Activated T-cell treated with anti-CD3 and anti-CD28 coated beads, Interleukin-2, amount 50 U/mL, for 1 hour (primary cell): ENCODE data around the gene UVRAG.

Experiments used
- DNase-seq: peaks from one replicate; pipeline ENCODE4 v3.0.0-alpha.2; 2020

The UVRAG gene

DNA sequence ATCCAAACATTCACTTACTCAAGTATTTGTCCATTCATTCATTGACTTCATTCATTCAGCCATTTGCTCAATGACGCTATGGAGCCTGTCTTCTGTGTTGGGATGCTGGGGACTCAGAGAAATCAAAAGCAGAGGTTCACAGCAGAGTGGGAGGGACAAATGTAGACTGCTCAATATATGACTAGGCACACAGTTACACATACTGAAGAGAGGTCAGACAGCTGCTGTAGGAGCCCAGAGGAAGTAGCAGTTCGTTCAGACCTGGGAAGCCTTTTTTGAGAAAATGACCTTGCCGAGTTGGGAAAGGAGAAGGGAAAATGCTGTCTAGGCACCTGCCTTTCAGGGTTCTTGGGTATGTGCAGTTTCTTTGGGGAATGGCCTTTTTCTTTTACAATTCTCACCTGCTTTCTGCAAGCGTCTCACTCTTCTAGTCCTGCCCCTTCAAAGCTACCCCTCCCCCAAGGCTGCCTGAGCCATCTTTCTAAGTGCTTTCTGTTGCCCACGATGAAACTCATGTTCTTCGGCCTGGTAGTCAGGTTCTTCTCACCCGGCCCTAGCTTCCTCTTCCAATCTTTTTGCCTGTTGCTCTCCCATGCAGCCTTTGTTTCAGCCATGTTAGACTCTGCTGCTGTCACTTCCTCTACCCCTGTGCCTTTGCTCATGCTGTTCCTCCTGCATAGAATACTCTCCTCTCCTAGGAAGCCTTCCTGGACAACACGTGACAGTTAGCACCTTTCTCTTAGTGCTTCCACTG, 4.2 kb upstream of the UVRAG start:
- no peak for DNase-seq

DNA sequence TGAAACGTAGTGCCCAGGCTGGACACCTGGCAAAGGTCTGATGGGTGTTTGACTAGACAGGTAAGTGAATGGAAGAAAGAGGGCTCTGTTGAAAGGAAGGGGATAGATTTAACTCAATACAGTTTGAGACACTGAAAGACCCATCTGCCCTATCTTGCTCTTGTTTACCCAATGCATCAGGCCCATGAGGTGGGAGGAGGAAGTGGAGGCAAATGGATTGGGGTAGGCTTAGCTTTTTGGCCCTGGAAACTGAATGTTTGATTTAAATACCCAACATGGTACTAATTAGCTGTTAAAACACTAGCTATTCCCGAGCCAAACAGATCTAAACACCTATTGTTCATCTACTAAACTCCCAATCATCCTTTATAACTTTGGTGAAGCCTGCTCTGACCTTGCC, 3.5 kb upstream of the UVRAG start:
- no peak for DNase-seq

DNA sequence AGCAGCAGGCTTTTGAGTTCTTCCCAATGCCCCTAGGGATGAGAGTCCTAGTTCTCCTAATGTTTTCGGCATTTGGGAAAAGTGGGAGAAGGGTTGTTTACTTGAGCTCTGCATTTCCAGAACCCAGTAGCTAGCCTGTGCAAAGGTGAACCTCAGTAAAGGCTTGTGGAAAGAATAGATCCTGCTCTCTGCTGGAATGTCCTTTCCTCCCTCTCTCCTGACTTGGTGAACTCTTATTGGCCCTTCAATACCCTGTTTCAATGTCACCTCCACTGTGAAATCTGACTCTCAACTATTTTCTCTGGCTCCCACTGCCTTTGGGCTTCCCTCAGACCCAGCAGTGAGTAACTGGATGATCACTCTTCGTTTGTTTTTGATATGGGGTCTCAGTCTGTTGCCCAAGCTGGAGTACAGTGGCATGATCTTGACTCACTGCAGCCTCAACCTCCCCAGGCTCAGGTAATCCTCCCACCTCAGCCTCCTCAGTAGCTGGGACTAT, 2.4 kb upstream of the UVRAG start:
- no peak for DNase-seq

DNA sequence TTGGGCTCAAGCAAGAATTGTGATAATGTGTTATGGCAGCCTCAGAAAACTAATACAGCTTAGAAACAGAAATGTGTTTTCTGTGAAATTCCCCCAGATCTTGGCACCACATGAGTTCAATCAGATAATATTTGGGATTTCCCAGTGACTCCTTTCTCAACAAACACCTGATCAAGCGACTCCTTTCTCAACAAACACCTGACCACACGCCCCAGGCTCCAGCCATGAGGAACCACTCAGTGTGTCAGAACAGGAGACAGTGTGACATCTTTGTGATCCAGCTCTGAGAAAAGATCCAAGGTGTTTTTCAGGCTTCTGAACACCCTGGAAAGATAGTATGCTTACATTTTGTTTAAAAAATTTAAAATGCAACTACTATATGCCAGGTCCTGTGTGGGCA, 1.9 kb upstream of the UVRAG start:
- no peak for DNase-seq

DNA sequence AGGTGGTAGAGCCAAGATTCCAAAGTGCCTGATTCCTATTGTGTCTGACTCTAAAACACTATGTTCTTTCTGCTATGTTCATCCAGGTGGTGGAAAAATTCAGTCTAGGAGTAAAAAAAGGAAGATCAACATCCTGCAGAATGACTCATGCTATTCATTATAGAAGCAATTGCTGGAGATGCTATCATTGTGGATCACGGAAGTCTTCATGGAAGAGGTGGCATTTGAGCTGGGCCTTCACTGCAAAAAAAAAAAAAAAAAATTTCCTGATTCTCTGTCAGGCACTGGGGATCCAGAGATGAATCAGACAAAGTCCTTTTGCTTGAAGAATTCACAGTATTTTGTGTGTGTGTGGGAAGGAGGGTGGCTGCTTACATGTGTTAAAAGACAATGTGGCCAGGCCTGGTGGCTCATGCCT, 1.4 kb upstream of the UVRAG start:
- no peak for DNase-seq

DNA sequence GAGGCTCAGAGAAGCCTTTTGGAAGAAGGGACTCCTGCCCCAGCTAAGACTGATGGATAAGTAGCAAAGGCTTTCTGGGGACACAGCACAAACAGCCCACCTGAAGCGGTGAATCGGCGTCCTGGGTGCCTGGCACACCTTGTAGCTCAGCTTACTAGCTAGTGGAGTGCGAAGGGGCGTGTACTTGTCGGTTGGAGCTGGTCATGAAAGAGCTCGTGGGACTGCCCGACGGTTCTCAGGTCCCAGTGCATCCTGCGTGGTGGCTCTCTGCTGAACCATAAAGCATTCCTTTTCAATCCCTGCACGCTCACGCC, 690 bp upstream of the UVRAG start:
- no peak for DNase-seq

DNA sequence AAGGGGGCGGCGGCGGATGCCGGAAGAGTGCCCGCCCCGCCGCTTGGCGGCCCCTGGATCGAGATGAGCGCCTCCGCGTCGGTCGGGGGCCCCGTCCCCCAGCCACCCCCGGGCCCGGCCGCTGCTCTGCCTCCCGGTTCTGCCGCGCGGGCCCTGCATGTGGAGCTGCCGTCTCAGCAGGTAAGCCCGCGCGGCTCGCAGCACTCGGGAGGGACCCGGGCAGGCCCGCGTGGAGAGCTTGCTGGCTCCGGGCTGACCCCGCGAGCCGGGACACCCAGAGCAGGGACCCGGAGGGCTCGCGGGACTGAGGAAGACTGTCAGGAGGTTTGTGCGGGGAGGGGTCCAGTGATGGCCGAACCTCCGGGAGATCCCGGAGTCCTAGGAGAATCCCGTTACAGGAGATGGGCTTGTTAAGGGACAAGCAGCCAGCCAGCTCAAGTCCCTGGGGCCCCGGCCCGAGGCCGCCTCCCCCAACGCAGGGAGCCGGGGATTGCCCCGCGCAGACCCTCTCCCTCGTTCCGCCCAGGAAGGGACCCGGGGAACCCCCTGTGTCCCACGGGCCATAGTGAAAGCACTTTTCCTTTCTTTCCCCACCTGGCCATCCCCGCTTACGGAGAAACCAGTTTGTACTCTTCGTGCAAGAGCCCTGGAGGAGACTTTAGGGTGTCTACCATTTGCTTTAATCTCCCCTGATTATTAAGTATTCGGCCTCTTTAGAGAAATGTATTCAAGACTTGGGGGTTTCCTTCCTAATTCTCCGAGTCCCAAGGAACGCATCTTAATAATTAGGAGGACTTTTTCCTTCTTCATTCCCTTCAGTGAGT, 547 bp downstream of the UVRAG start:
- no peak for DNase-seq

DNA sequence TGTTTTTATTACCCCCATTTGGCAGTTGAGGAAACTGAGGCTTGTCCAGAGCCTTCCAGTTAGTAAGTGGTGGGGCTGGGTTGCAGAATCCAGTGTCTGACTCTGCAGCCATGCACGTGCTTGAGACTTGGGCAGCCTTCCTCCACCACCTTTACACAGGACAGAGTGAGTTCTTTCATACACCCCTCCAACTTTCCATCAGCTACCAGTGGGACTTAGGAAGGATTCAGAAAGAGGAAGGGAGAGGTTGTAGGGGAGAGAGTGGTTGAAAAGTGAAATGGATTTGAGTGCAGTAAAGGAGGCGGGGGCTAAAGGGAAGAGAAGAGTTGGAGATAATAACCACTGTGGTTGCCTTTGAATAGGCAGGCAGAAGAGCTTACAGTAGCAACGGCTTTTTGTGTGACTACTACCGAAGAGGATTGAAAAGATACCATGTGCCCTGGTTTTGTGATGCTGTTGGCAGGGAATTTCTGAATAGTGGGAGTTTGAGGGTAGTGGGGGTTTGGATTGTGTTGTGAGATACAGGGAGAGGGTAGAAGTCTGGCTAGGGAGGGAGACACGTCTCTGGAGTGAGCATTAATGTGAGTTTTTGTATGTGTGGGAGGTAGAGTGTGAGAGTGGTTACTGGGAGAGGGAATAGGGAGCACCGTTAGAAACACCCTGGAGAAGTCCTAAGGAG, 1.7 kb downstream of the UVRAG start:
- no peak for DNase-seq

DNA sequence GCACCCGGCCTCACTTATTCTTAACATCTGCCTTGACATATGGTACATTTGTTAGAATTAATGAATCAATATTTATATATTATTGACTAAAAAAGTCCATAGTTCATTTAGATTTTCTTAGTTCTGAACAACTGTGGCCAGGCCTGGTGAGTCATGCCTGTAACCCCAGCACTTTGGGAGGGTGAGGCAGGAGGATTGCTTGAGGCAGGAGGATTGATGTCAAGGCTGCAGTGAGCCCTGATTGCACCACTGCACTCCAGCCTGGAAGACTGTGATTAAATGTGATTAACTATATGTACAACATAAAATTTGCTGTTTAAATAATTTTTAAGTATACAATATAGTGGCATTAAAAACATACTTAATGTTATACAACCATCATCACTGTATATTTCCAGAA, 5.6 kb downstream of the UVRAG start:
- no peak for DNase-seq

DNA sequence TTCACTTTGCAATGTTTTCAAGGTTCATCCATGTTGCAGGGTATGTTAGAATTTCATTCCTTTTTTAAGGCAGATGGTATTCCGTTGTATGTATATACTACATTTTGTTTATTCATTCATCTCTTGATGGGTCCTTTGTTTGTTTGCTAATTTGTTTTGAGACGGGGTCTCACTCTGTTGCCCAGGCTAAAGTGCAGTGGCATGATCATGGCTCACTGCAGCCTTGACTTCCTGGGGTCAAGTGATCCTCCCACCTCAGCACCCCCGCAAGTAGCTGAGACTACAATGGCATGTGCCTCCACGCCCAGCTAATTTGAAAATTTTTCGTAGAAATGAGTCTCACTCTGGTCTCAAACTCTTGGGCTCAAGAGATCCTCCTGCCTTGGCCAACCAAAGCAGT, 6.2 kb downstream of the UVRAG start:
- no peak for DNase-seq

DNA sequence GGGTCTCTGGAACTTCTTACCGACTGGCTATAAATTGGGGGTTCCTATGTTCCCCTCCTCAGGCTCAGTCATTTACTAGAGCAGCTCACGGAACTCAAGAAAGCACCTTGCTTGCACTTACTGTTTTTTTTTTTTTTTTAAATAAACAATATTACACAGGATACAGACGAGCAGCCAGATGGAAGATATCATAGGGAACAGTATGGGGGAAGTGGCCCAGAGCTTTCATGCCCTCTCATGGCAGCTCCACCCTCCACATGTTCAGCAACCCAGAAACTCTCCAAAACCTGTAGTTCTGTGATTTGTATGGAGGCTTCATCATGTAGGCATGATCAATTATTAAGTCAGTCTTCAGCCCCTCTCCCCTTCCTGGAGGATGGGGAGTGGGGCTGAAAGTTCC, 7.5 kb downstream of the UVRAG start:
- DNase-seq: no peak

DNA sequence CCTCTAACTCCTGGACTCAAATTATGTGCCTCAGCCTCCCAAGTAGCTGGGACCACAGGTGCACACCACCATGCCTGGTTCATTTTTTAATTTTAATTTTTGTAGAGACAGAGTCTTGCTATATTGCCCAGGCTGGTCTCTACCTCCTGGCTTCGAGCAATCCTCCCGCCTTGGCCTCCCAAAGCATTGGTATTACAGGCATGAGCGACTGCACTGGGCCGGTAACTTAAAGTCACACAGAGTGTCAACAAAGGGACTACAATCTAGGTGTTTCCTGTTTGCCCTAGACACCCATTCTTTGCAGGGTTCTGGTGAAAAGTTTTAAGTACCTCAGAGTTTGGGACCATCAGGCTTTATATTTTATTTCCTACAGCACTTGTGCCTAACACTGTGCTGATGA, 8.4 kb downstream of the UVRAG start:
- no peak for DNase-seq

DNA sequence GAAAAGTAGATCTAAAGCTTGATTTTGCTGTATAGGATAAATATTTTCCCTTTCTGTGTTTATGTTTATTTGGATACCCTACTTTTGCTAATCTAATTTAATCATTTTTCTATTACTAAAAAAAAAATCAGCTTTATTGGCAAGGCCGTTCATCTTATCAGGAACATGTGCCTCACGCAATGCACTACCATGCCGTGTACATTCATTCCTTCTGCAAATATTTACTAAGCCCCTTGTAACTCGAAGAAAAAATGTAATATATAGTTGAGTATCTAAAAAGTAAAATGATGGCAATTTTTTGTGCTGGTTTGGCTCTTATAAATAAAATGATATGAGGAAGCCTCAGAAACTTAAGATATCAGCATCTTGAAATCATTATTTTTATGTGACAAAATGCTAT, 8.9 kb downstream of the UVRAG start:
- no peak for DNase-seq

DNA sequence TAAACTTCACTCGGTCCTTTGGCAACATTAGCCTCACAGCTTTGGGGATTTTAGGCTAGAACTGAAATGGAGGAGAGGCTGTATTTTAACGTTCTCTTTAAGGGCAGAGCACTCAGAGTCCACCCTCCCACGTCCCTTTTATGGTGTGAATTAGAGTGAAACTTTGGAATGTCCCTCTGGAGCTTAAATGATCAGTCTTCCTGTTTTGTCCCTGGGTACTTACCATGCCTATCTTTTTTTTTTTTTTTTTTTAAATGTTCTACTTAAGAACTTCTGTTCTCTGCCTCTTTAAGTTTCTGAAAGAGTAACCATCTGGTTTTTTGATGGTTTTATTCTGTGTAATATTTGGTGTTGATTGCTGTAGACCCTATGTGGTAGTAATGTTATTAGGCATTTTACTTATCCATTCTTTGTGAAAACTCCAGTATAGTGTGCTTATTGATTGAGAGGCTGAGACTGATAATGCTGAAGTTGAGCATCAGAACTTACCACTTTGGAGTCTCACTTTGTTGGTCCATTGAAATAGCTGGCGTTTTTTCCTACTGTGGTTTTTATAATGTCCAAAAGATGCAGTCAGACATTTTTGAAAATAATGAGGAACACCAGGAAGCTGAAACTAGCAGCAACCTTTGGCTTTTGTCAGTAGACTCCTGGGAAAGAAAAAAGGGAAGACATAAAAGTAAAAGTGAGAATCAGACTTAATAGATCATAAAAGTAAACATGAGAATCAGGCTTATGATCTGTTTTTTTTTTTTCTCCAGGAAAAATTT, 11.6 kb downstream of the UVRAG start:
- no peak for DNase-seq

DNA sequence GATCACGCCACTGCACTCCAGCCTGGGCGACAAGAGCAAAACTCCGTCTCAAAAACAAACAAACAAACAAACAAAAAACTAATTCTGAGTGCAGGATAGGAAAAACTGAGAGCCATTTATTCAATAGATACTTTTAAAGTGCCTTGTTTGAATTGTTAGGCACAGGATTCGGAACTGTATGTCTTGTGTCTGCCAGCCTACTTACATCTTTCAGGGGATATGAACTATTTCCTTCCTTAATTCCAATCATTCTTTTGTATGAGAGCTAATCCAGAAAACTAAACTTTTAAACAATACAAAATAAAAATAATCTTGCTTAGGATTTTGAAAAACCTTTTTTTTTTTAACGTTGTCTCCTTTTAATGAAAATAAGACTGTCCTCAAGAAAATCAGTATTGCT, 12.6 kb downstream of the UVRAG start:
- no peak for DNase-seq

DNA sequence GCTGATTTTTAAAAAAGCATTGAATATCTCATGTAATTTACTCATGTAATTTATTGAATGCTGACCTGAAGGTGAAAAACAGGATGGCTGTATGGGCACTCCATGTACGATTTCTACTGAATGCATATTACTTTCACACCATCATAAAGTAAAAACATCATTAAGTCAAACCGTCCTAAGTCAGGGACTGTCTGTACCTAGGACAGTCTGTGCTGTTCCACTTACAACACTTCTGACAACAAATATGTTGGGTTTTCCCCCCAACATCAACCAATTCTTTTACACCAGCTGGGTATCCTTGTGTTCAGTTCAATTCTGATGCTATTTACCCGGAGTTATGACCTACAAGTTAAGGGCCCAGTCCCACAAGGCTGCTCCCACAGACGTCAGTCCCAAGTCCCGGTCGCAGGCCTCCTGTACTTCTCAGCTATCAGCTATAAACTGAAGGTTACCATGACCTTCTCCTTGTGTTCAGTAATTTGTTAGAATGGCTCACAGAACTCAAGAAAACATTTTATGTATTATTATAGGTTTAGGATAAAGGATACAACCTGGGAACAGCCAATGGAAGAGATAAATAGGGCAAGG, 17.0 kb downstream of the UVRAG start:
- DNase-seq: no peak

DNA sequence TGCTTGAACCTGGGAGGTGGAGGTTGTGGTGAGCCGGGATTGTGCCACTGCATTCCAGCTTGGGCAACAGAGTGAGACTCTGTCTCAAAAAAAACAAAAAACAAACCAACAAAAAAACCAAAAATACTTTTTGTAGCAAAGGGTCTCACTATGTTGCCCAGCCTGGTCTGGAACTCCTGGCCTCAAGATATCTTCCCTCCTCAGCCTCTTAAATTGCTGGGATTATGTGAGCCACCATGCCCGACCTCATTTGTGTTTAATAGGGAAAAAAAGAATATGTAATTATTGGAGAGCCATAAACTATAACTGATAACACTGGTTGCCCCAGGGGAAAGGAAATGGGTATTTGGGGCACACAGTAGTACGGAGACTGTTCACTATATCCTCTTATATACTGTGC, 19.7 kb downstream of the UVRAG start:
- no peak for DNase-seq

DNA sequence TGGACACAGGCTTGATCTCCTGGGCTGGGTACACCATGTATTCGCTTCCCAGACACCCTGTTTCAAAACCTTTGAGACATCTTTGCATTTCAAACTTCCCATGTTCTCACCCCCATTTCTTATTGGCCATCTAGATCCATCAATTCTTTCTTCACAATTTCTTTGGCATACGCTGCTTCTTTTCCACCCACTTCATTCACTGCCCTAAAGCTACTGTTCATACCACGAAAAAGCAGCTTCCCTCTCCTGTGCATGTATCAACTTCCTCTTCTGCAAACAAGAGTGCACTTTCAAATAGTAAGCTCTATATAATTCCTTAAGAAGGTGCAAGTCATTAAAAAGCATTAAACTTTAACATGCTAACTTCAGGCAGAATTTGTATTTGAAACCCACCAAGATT, 21.4 kb downstream of the UVRAG start:
- DNase-seq: no peak

DNA sequence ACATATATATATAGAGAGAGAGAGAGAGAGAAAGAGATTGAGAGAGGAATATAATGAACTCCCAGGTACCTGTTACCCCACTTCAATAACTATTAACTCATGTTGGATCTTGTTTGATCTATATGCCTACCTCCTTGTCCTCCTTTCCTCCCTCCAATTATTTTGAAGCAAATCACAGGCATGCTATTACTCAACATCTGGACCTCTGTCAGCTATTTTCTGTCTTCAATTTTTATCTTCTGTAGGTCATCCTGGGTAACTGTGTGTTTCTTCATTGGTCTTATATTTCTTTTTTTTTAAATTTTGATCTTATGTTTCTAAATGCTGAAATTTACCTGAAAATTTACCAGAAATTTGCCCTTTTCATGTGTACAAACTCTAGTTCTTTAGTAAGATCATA, 24.8 kb downstream of the UVRAG start:
- DNase-seq: no peak

DNA sequence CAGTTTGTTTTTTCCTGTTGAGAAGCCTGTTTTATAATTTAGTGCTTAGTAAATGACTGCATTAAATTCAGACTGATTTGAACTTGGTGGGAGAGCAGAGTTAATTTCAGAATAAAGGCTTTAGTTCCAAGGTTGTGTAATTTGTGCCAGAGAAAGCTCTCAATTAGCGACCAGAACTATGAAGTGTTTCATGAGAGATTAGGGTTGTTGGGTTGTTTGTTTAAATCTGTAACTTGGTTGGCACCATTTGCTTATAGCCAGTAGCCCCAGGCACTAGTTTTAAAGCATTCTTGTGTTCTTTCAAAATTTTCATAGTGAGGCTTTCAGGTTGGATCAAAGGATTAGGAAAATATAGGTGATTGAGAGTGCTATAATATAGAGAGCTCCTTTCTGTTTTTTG, 25.5 kb downstream of the UVRAG start:
- no peak for DNase-seq

DNA sequence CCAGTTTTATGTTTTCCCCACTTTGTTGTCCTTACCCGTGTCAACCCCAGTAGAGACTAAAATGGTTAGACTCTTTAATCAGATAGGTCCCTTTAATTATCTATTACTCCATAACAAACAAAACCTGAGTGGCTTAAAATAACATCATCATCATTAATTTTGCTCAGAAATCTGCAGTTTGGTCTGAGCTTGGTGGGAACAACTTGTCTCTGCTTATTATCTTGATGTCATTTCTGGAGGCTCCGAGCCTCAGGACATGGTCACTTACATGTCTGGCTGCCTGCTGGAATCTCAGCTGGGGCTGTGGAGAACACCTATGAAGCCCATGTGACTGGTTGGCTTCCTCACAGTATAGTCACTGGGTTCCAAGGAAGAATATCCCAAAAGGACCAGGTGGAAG, 26.7 kb downstream of the UVRAG start:
- no peak for DNase-seq

DNA sequence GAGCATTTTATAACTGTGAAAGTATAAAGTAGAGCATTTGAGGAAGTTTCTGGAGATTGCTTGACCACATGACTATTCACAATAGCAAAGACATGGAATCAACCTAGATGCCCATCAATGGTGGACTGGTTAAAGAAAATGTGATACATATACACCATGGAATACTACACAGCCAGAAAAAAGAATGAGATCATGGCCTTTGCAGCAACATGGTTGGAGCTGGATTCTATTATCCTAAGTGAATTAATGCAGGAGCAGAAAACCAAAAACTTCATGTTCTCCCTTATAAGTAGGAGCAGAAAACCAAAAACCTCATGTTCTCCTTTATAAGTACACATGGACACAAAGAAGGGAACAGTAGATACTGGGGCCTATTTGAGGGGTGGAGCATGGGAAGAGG, 30.3 kb downstream of the UVRAG start:
- DNase-seq: no peak

DNA sequence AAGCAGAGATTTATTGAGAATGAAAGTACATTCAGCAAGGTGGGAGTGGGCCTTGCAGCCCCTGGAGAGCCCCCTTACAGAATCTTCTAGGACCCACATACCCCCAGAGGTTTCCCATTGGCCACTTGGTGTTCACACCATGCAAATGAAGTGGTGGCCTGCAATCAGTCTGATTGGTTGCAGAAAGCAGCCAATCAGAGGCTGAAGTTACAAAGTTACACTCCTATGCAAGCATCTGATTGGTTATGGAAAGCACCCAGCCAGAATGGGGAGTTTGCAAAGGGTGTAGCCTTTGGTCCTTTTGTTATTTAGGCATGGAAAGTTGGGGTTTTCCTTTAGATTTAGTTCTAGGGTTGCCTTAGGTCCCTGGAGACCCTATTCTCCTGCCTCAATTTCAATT, 34.9 kb downstream of the UVRAG start:
- no peak for DNase-seq
